GM21390 (cell line): ENCODE results near the gene LIPT2.
"Not testable (repeated sequence)": the region's sequence is repeated elsewhere in the genome, so short reads cannot be mapped to it uniquely, and the experiment has no call there.

ENCODE experiments used
- ATAC-seq: cut with Tn5 transposase; IDR thresholded peaks from one replicate; pipeline ENCODE4 v1.9.1; 2021; ENCODE audit not compliant: unreplicated experiment

The LIPT2 gene

DNA sequence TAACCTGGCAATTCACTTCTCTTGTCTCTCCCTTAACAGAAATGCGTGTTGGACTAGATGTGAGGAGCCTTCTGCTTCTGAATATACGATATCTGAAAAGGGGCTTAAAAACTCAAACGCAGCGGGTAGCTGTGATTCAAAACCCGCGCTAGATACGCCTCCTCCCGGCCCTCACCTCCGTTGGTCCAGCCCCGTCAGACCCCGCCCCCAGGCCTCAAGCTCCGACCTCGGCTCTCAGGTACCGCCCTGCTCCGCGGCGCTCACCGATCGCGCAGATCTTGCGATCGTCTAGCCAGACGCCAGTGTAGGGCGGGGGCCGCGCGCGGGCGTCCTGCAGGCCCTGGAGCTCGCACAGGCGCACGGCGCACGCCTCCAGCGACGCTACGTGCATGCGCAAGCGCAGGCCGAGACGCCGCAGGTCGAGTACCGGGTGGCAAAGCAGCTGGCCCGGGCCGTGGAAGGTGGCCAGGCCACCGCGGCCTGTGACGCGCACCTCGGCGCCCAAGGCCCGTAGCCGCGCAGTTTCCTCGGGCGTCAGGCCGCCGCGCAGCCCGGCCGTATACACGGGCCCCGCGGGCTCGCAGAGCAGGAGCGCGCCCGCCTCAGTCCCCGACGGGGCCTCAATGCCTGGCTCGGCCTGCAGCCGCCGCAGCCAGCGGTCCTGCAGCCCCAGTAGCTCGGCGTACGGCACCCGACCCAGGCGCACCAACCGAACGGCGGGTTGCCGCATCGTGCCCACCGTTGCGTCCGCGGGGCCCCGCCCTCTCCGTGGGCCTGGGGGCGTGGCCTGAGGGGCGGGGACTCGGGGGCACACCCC is at the start of gene LIPT2:
LIPT2 (minus strand) TSS at position 751 of the 817 bp plus-strand sequence; CDS start at position 730, 21 bp downstream.
- ATAC-seq = peak; percentile 97

DNA sequence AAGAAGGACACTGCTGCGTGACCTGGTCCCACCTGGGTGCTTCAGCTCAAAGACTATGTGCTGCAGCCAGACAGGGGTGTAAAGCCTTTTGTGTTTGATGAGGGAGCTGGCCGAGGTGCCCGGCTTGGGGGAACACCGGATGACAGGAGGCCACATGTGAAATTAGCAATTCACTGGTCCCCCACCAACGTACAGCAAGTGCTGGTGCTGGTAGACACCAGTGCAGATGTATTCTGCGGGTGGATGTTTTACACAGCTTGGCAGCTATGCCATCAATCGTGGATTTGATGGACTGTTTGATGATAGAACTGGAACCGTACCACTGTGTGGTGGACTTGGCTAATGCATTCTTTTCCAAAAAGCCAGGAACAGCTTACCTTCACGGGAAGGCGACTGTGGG is 47.9 kb upstream of the LIPT2 start:
- no peak for ATAC-seq

DNA sequence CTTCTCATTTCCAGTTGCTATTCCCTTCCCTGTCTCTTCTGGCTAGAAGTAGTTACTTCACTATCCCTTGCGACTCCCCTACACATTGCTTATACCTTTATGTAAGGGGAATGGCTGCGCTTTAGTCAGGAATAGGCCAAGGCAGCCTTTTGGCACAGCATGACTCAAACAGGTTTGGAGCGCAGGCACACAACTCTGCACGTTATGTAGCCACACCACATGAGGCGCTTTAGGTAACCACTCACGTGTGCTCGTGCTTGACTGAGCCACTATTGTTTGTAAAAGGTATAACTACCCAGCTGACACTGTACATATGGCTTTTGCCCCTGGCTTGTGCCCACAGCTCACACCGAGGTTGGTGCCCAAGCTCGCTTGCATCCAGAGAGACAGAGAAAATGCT is 46.7 kb upstream of the LIPT2 start:
- ATAC-seq = no peak

GRCh38 chr11:74538680-74539079 is 45.2 kb upstream of the LIPT2 start:
- no peak for ATAC-seq

- ATAC-seq = no peak
Observed at GRCh38 chr11:74535371-74536160, 42.0 kb upstream of the LIPT2 start.

DNA sequence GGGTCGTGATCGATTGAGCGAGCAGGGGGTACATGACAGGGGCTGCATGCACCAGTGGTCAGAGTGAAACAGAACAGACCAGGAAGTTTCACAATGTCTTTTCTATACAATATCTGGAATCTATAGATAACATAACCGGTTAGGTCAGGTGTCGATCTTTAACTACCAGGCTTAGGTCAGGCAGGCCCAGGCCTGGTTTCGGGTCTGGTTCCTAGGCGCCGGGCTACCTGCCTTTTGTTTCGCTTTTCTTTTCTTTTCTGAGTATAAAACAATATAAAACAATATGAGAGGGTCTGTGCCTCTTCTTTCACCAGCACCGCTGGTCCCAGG is 41.4 kb upstream of the LIPT2 start:
- not testable (repeated sequence) for ATAC-seq

DNA sequence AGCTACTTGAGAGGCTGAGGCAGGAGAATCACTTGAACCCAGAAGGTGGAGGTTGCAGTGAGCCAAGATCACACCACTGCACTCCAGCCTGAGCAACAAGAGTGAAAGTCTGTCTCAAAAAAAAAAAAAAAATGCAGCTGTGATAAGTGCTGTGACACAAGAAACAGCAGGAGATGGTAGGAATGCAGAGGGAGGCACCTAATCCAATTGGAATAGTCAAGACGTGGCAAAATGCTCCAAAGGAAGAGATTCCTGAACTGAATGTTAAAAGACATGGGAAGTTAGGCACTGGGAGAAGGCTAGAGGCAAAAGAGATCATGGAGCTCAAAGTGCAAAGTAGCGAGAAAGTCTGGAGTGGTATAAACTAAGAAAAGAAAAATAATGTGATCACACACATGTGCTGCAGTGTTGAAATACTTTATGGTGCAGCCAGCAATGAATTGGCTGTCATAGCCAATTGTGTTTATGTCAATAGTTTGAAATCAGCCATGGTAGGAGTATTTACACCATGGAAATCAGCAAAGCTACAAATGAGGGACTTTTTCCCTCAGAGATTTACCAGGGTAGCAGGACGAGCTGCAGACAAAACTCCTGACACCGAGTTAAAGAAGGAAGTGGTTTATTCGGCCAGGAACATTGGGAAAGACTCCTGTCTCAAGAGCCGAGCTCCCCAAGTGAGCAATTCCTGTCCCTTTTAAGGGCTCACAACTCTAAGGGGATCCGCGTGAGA is 40.9 kb upstream of the LIPT2 start:
- no peak for ATAC-seq

DNA sequence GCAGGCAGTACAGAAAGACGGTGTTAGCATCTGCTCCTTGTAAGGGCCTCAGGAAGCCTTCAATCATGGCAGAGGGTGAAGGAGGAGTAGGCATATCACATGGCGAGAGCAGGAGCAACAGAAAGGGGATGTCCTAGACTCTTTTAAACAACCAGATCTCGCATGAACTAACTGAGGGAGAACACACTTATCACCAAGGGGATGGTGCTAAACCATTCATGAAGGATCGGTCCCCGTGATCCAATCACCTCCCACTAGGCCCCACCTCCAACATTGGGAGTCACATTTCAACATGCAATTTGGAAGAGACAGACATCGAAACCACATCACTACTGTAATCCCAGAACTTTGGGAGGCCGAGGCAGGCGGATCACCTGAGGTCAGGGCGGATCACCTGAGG is 39.9 kb upstream of the LIPT2 start:
- no peak for ATAC-seq

DNA sequence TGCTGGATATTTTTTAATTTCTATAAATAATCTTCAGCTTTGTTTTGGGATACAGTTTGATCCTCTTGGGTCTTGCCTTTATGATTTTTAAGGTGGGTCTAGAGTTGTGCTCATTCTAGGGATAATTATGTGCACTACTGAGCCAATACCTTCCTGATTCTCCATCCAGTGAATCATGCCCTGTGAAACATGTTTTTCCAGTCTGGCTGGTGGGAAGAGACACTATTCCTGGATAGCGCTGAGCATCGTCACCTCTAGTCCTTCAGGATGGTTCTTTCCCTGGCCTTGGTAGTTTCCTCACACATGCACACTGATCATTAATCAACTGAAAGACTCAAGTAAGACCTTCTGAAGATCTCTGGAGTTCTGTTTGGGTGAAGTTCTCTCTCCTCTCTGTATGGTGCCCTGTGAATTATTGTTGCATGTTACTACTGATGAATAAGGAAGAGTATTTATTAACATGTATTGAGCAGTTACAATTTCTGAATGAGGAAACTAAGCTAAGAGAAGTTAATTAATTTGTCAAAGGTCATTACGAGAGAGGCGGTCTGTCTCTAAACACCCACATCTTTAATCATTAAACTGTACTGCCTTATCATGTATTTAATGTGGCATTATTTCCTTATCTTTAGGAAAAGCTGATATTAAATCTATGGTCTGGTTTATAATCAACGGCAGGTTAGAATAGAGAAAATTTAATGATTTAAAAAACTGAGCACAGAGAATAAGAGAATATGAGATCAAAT is 39.1 kb upstream of the LIPT2 start:
- ATAC-seq = no peak

DNA sequence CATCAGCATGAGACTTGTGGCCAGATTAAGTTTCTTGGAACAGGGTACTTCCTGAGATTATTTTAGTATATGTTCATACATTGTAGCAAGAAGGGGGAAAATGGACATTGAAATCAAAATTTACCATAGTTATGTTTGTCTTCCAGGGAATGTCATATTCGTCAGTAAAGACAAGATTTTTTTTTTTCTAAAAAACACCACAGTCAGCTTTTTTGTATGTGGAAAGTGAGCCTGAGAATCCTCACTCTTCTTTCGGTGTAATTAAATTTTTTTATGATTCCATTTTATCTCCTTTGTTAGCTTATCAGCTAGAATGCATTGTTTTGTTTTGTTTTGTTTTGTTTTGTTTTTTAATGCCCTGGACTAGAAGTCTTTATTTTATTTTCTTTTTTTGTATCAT is 31.5 kb upstream of the LIPT2 start:
- ATAC-seq = no peak

GRCh38 chr11:74524501-74524900 is 31.0 kb upstream of the LIPT2 start:
- ATAC-seq = no peak

- no peak for ATAC-seq
Observed at GRCh38 chr11:74522776-74523175, 29.3 kb upstream of the LIPT2 start.

- no peak for ATAC-seq
Observed at GRCh38 chr11:74521666-74522252, 28.2 kb upstream of the LIPT2 start.

DNA sequence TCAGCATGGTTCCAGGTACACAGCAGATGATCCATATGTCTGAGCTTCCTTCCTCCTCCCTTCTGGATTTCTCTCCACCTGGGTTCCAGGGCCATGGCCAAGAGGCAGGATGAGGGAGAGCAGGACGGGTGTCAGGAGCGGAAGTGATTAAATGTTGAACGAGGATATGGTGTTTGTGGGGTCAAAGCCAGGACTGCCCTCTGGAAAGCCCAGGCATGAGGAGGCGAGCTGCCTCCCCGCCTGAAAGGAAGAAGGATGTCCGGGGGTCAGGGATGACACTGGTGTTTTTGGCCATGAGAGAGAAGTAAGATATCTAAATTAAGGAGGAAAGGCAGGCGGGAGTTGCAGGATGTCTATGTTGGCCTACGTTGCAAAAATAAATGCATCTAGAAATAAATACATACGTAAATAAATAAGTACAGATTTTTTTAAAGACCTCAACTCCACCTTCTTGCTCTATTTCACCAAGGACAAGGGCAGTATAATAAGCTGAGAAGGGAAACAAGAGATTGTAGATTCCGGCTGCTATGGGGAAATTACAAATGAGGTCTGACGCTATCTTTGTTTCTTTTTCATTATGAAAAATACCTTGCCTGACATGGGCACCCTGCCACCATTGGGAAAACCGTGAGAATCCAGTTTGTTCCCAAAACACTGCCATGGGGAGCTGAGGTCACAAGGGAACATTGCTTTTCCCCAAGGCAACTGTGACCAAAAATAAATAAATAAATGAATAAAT is 27.6 kb upstream of the LIPT2 start:
- no peak for ATAC-seq

DNA sequence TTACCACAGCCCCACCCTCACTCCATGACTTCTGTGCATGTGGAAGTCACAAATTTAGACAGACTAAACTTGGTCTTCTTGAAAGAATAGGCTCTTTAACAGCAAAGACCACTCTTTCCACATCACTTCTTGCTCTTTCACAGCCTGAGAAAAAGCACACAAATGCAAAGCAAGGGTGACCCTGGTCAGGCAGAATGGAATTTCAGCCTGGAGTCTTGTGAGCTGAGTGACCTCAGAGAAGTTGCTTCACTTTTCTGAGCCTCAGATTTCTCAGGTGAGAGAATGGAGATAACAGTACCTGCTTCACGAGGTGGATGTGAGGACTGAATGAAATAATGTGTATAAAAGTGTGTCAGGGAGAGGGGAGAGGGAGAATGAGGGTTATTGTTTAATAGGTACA is 26.8 kb upstream of the LIPT2 start:
- ATAC-seq = no peak

GRCh38 chr11:74519710-74520109 is 26.2 kb upstream of the LIPT2 start:
- ATAC-seq = no peak

DNA sequence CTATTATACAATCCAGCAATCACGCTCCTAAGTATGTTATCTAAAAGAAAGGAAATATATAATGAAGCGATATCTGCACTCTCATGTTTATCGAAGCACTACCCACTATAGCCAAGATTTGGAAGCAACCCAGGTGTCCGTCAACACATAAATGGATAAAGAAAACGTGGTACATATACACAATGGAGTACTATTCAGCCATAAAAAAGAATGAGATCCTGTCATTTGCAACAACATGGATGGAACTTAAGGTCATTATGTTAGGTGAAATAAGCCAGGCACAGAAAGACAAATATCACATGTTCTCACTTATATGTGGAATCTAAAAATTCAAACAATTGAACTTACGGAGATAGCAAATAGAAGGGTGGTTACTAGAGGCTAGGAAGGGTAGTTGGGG is 24.1 kb upstream of the LIPT2 start:
- ATAC-seq = not testable (repeated sequence)

- ATAC-seq = no peak
Observed at GRCh38 chr11:74507582-74507981, 14.1 kb upstream of the LIPT2 start.

DNA sequence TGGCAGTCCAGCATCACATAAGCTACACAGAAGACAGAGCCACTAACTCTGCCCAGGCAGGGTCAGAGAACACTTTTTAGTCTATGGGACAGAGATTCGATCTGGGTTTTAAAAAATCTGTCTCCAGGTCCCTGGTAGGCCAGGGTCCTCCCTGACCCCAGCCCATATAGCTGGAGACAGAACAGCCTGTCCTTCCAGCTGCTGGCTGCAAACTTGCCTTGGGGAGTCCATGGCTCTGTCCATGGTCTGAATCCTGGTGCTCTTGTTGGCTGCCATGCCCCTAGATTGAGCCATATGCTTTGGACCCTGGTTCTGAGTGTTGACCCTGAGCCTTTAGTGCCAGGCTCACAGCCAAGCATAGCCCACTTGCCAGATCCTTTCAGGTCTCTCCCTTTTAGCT is 13.3 kb upstream of the LIPT2 start:
- ATAC-seq = no peak

GRCh38 chr11:74505911-74506310 is 12.4 kb upstream of the LIPT2 start:
- ATAC-seq = no peak
